Neuron (in vitro differentiated cells): ENCODE results near the gene HSPA5.

ENCODE experiments used
- H2AFZ ChIP-seq: one replicate; pipeline ENCODE4 v1.6.1; 2013; ENCODE audit warnings: low read depth, mild to moderate bottlenecking, inconsistent platforms, low read length, moderate library complexity
- H3K27me3 ChIP-seq: one replicate; pipeline ENCODE4 v1.6.1; 2013; ENCODE audit warnings: low read length; ENCODE audit not compliant: insufficient read depth
- H3K36me3 ChIP-seq: one replicate; pipeline ENCODE4 v1.6.1; 2013; ENCODE audit warnings: low read length; ENCODE audit not compliant: insufficient read depth
- H3K4me1 ChIP-seq: one replicate; pipeline ENCODE4 v1.6.1; 2013; ENCODE audit warnings: low read length; ENCODE audit not compliant: insufficient read depth
- H3K4me3 ChIP-seq: 2 replicates; pipeline ENCODE4 v1.5.1; 2013; ENCODE audit warnings: mild to moderate bottlenecking, low read length, moderate library complexity
- H3K9me3 ChIP-seq: one replicate; pipeline ENCODE4 v1.6.1; 2013; ENCODE audit warnings: low read length

HSPA5 gene

DNA sequence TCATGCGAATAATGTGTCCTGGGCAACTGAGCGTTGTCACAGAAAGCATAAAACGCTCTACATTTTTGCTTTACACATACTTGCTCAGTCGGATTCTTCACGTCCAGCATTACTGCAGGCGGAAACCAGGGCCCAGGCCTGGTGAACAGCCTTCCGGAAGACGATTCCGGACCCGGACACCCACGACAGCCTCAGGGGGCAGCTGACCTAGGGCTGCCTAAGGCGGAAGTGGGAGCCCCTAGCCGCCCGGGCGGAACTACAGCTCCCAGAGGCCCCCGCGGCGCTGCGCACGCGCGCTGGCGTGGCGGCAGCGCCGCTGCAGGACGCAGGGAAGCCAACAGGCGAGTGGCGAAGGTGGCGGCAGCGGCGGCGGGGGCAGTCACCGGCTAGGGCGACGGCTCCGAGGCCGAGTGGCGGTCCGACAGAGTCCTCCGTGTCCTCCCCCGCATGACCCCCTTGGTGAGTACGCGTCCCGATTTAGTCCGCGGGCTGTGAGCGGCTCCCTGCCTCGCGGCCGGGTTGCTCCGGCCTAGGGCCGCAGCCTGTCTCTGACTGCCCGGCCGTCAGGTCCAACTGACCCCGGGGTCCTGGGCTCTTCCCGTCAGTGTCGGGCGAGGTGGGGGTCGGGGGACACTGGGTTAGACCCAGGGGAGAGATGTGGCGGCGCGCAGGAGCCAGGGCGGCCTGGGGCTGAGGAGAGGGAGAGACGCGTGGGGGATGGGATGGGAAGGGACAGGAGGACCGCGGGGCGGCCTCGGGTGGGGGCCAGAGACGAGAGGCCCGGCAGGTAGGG, 20.6 kb upstream of the HSPA5 start, which contains the start of gene GAPVD1:
TSS of gene GAPVD1 (plus strand) at position 326 of the 793 bp plus-strand sequence. CDS start 37,096 bp downstream, outside the sequence.
- Histone ChIP-seq H3K9me3 (no peaks in the 10 kb centered on the region), H2AFZ (peak within 1 kb of the TSS; percentile 85), H3K4me3 (peak within 1 kb of the TSS; percentile 96), H3K4me1 (peaks cover 11% of the 10 kb centered on the region), H3K36me3 (peaks cover 13% of the 10 kb centered on the region), H3K27me3 (no peaks in the 10 kb centered on the region)

DNA sequence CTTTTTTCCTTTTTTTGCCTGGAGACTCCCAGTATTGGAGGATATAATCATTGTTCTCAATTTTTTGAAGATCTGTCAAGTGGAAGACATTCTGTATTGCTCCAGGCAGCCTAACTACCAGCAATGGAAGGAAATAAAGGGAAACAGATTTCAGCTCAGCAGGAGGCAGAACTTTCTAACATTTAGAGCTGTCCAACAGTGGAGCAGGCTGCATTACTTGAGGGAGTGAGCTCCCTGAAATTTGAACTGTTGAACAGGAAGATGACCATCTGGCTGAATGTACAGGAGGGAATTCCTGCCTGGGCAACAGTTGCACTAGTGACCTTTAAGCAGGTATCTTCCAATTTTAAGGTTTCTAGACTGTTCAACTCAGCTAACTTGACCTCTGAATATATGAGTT, 19.4 kb upstream of the HSPA5 start:
- no peak overlapping the region for H3K4me3 ChIP-seq
- H3K4me1 ChIP-seq = peaks cover 11% of the 10 kb centered on the region
- no peaks in the 10 kb centered on the region for H3K9me3 ChIP-seq
- no peaks in the 10 kb centered on the region for H3K27me3 ChIP-seq
- peaks cover 10% of the 10 kb centered on the region for H3K36me3 ChIP-seq
- H2AFZ ChIP-seq = no peak overlapping the region

DNA sequence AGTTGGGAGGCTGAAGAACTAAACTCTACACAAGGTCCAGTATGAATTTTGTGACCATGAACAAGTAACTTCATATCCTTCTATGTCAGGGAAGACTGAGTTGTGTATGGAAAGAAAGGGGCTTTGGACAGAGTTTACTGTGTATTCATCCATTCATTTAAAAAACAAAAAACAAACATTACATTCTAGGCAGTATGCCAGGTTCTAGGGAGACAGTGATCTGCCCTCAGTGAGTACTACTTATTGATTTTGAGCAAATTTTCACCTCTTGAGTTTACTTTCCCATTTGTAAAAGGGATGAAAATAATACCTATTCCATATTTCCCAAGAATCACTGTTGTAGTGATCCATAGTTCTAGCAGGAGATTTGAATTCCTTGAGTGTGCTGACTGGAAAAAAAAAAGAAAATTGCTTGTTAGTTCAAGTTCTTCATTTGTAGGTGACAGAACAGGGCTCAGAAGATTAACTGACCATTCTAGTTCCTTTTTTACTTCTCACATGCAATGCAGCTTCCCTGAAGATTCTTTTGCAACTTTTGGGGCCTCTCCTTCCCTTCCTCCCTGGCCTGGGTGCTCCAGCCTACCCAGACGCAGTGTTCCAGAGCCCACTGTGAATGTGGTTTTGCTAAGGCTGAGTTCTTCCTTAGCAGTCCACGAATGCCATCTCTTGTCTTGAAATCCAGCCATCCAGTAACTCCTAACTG, 17.8 kb upstream of the HSPA5 start:
- Histone ChIP-seq H2AFZ (no peak overlapping the region), H3K4me3 (no peak overlapping the region), H3K4me1 (peaks cover 11% of the 10 kb centered on the region), H3K9me3 (no peaks in the 10 kb centered on the region), H3K27me3 (no peaks in the 10 kb centered on the region), H3K36me3 (peaks cover 4% of the 10 kb centered on the region)

DNA sequence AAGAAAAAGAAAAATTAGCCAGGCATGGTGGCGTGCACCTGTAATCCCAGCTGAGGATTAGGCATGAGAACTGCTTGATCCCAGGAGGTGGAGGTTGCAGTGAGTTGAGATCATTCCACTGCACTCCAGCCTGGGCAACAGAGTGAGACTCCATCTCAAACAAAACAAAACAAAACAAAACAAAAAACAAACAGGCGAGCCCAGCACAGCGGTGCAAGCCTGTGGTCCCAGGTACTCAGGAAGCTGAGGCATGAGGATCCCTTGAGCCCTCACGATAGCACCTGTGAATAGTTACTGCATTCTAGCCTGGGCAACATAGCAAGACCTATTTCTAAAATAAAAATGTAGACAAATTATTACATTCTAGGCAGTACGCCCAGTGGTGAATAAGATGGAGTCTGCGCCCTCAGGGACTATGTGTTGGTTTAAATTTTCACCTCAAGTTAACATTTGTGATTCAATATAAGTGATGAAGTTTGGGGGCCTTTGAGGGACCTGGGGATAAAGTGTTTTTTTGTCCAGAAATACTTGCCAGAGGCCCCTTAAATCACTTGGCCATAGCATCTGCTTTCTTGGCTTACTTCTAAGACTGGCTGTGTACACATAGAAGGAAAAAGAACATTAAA, 17.1 kb upstream of the HSPA5 start:
- H3K9me3 ChIP-seq = no peaks in the 10 kb centered on the region
- no peaks in the 10 kb centered on the region for H3K36me3 ChIP-seq
- no peaks in the 10 kb centered on the region for H3K27me3 ChIP-seq
- no peak overlapping the region for H2AFZ ChIP-seq
- H3K4me3 ChIP-seq = no peak overlapping the region
- H3K4me1 ChIP-seq = peaks cover 11% of the 10 kb centered on the region

DNA sequence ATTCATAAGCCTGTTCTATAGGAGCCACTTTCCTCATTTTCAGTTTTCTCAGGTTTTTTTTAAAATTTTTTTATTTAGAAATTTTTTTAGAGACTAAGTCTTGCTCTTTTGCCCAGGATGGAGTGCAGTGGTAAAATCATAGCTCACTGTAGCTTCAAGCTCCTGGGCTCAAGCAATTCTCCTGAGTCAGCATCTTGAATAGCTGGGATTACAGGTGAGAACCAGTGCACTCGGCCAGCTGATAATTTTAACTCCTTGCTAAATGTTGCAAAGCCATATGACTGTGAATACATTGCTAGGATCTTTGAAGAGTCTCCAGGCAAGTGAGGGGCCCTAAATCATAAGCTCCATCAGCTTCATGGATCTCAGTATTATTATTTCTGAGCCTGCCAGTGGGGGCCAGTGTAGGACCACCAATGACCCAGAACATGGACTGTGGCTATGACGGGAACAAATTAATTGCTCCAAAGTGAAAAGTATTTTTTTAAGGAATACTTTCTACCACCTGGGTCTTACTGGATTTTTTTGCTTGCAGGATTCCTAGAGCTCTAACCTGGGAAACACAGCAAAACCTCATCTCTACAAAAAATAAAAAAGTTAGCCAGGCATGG, 14.7 kb upstream of the HSPA5 start:
- no peak overlapping the region for H3K4me3 ChIP-seq
- no peaks in the 10 kb centered on the region for H3K36me3 ChIP-seq
- no peaks in the 10 kb centered on the region for H3K9me3 ChIP-seq
- H2AFZ ChIP-seq = no peak overlapping the region
- no peaks in the 10 kb centered on the region for H3K4me1 ChIP-seq
- no peaks in the 10 kb centered on the region for H3K27me3 ChIP-seq

DNA sequence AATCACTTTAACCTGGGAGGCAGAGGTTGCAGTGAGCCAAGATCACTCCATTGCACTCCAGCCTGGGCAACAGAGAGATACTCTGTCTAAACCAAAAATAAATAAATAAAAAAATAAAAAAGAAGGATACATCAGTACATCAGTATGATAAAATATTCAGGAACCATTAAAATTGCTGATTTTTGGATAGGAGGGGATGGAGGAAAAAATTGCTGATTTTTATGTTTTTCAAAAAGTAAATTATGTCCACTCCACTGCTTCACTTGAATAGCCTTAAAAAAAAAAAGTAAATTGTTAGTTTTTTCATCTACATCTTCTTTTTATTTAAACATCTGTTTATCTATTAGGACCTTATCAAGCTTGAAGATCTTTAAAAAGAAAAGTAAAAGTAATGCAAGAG, 13.1 kb upstream of the HSPA5 start:
- H2AFZ ChIP-seq = no peak overlapping the region
- no peak overlapping the region for H3K4me3 ChIP-seq
- no peaks in the 10 kb centered on the region for H3K27me3 ChIP-seq
- no peaks in the 10 kb centered on the region for H3K4me1 ChIP-seq
- H3K9me3 ChIP-seq = no peaks in the 10 kb centered on the region
- H3K36me3 ChIP-seq = no peaks in the 10 kb centered on the region

DNA sequence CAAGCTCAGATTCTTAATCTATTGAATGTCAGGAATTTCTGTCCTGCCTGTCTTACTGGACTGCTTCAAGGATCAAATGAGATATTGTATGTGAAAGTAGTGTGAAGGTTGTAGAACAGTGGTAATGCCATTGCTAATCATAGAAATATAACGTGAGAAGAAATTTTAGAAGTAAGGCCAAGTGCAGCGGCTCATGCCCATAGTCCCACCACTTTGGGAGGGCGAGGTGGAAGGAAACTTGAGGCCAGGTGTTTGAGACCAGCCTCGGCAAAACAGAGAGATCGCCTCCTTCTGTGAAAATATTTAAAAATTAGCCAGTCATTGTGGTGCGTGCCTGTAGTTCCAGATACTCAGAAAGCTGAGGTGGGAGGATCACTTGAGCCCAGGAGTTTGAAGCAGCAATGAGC, 5.1 kb upstream of the HSPA5 start:
- H2AFZ ChIP-seq = no peak overlapping the region

DNA sequence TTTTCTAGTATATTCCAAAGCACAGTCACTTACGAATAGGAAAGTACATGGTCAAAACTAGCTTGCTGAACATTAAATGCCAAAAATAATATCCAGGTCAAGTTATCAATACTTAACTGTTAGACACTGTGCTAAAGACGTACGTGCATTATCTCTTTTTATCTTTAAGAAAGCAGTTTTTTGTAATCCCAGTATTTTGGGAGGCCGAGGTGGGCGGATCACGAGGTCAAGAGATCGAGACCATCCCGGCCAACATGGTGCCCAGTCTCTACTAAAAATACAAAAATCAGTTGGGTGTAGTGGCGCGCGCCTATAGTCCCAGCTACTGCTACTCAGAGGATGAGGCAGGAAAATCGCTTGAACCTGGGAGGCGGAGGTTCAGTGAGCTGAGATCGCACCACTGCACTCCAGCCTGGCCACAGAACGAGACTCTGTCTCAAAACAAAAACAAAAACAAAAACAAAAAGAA, 2.7 kb upstream of the HSPA5 start:
- H3K4me1 ChIP-seq = peaks cover 20% of the 10 kb centered on the region
- no peaks in the 10 kb centered on the region for H3K27me3 ChIP-seq
- no peaks in the 10 kb centered on the region for H3K9me3 ChIP-seq
- H3K36me3 ChIP-seq = peaks cover 14% of the 10 kb centered on the region
- no peak overlapping the region for H2AFZ ChIP-seq
- no peak overlapping the region for H3K4me3 ChIP-seq

More for the DNA sequence above, 5.1 kb upstream of the HSPA5 start:
- Histone ChIP-seq H3K36me3 (no peaks in the 10 kb centered on the region), H3K4me1 (peaks cover 6% of the 10 kb centered on the region), H3K4me3 (no peak overlapping the region), H3K9me3 (no peaks in the 10 kb centered on the region), H3K27me3 (no peaks in the 10 kb centered on the region)

DNA sequence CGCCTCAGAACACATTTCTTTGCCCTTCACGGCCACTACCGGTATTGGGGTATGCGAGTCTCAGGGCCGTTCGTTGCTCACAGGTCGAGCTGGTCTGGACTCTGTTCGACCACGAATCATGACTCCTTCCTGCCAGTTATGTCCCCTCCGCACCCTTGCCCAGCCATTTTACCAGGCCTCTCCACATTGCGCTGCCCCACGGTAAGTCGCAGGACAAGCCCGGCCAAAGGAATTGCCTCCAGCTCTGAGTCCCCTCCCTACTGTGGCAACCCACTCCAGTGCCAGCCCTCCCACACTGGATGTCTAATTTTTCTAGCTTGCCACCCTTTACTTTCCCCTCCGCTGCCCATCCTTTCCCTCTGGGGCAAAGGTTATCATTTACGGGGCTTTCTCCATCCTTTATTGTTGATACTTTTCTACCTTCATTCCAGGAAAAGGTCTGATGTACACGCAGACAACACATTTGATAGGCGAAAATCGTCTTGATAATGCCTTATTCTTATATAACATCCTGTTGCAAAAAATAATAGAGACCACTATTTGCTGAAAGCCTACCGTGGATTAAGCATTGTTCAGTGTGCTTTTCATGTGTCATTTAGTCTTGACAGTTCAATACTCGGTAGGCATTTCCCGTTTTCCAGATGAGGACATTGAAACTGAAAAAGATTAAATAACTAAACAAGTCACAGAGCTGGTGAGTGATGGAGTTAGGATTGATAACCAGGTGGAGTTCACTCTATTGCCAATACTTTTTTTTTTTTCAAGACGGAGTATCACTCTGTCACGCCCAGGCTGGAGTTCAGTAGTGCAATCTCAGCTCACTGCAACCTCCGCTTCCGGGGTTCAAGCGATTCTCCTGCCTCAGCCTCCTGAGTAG, 958 bp upstream of the HSPA5 start:
- peaks cover 35% of the 10 kb centered on the region for H3K4me1 ChIP-seq
- peak overlapping the region; percentile 64 for H3K4me3 ChIP-seq
- peaks cover 31% of the 10 kb centered on the region for H3K36me3 ChIP-seq
- peak overlapping the region; percentile 40 for H2AFZ ChIP-seq
- no peaks in the 10 kb centered on the region for H3K27me3 ChIP-seq
- no peaks in the 10 kb centered on the region for H3K9me3 ChIP-seq

DNA sequence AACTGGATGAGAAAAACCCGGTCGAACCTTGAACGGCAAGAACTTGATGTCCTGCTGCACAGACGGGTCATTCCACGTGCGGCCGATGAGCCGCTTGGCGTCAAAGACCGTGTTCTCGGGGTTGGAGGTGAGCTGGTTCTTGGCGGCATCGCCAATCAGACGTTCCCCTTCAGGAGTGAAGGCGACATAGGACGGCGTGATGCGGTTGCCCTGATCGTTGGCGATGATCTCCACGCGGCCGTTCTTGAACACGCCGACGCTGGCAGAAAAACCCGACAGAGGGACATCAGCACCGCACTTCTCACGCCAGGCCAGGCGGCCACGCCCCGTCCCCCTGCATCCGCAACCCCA, 519 bp downstream of the HSPA5 start:
- Histone ChIP-seq H3K36me3 (peaks cover 42% of the 10 kb centered on the region), H3K27me3 (no peaks in the 10 kb centered on the region), H3K9me3 (no peaks in the 10 kb centered on the region), H2AFZ (no peak overlapping the region), H3K4me1 (peaks cover 43% of the 10 kb centered on the region), H3K4me3 (peak overlapping the region; percentile 59)

DNA sequence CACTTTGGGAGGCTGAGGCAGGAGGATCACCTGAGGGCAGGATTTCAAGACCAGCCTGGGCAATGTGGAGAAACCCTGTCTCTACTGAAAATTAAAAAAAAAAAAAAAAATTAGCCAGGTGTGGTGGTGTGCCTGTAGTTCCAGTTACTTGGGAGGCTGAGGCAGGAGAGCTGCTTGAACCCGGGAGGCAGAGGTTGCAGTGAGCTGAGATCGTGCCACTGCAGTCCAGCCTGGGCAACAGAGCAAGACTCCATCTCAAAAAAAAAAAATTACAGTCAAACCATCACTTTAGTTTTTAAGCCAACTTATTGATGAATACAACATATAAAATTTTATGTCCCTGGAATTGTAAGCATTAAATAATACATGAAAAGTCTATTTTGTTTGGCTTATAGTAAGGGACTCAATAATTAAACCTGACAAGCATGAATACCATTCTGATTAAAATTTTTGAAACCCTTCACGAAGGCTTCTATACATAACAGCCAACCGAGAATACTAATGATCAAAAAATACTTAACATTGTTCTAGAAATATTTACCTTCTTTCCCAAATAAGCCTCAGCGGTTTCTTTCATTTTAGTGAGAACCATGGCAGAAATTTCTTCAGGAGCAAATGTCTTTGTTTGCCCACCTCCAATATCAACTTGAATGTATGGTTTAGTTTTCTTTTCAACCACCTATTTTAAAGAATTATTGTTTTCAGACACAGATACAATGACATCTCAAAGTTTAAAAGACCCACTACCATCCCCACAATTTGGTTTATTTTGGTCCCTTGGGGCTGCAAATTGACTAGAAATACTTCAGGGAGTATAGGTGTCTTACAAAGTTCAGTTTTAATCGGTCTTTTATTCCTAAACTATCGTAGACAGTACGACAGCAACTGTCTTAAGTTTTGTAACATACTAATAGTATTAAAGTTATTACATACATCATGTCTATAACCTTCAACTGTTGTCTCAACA, 1.2 kb downstream of the HSPA5 start:
- Histone ChIP-seq H3K4me3 (peak overlapping the region; percentile 59), H3K36me3 (peaks cover 50% of the 10 kb centered on the region), H3K9me3 (no peaks in the 10 kb centered on the region), H3K27me3 (no peaks in the 10 kb centered on the region), H3K4me1 (peaks cover 43% of the 10 kb centered on the region), H2AFZ (no peak overlapping the region)
